Trophoblast cell (in vitro differentiated cells and primary cell): ENCODE results near the gene DLG2.
"Not testable (repeated sequence)": the region's sequence is repeated elsewhere in the genome, so short reads cannot be mapped to it uniquely, and the experiment has no call there.

ENCODE experiments used
- DNase-seq, 2 donors: peaks; one replicate each; pipeline ENCODE4 v3.0.0-alpha.2; 2016
- H2AFZ ChIP-seq: 2 replicates; pipeline ENCODE4 v1.6.1; 2013; ENCODE audit warnings: low read length, moderate library complexity, mild to moderate bottlenecking; ENCODE audit not compliant: insufficient read depth, poor library complexity
- H2AK5ac ChIP-seq: 2 replicates; pipeline ENCODE4 v1.6.1; 2013; ENCODE audit warnings: mild to moderate bottlenecking, low read length
- H2BK120ac ChIP-seq: 2 replicates; pipeline ENCODE4 v1.6.1; 2013; ENCODE audit warnings: low read length, mild to moderate bottlenecking, moderate library complexity; ENCODE audit not compliant: insufficient read depth, poor library complexity
- H2BK12ac ChIP-seq: 2 replicates; pipeline ENCODE4 v1.6.1; 2013; ENCODE audit warnings: mild to moderate bottlenecking, low read length, moderate library complexity
- H2BK5ac ChIP-seq: 2 replicates; pipeline ENCODE4 v1.6.1; 2013; ENCODE audit warnings: low read length, low read depth, moderate library complexity, mild to moderate bottlenecking; ENCODE audit not compliant: poor library complexity
- H3K14ac ChIP-seq: 2 replicates; pipeline ENCODE4 v1.6.1; 2013; ENCODE audit warnings: mild to moderate bottlenecking, low read length
- H3K18ac ChIP-seq: 2 replicates; pipeline ENCODE4 v1.6.1; 2013; ENCODE audit warnings: mild to moderate bottlenecking, low read length
- H3K23ac ChIP-seq: 2 replicates; pipeline ENCODE4 v1.6.1; 2013; ENCODE audit warnings: low read length
- H3K27ac ChIP-seq: 2 replicates; pipeline ENCODE4 v1.5.1; 2013; ENCODE audit warnings: low read depth, mild to moderate bottlenecking, inconsistent platforms, low read length, moderate library complexity
- H3K27me3 ChIP-seq: 2 replicates; pipeline ENCODE4 v1.6.1; 2013; ENCODE audit warnings: inconsistent platforms, mild to moderate bottlenecking, low read length, moderate library complexity; ENCODE audit not compliant: insufficient read depth
- H3K36me3 ChIP-seq, 2 experiments: 1 replicate in 1 of 2; 2 replicates in 1 of 2; pipeline ENCODE4 v1.6.1; 2013; ENCODE audit warnings: low read length in 2 of 2, mild to moderate bottlenecking in 2 of 2, moderate library complexity in 1 of 2; ENCODE audit not compliant: insufficient read depth in 2 of 2, control insufficient read depth in 1 of 2
- H3K4ac ChIP-seq: 2 replicates; pipeline ENCODE4 v1.6.1; 2013; ENCODE audit warnings: low read depth, mild to moderate bottlenecking, low read length, moderate library complexity
- H3K4me1 ChIP-seq, 2 experiments: 1 replicate in 1 of 2; 2 replicates in 1 of 2; pipeline ENCODE4 v1.6.1; 2013; ENCODE audit warnings: low read length in 2 of 2, mild to moderate bottlenecking in 2 of 2, moderate library complexity in 1 of 2; ENCODE audit not compliant: insufficient read depth in 2 of 2, control insufficient read depth in 1 of 2
- H3K4me2 ChIP-seq: 2 replicates; pipeline ENCODE4 v1.6.1; 2013; ENCODE audit warnings: inconsistent platforms, mild to moderate bottlenecking, low read length, moderate library complexity
- H3K4me3 ChIP-seq: 2 replicates; pipeline ENCODE4 v1.5.1; 2013; ENCODE audit warnings: mild to moderate bottlenecking, low read depth, low read length, inconsistent platforms
- H3K79me1 ChIP-seq: one replicate; pipeline ENCODE4 v1.6.1; 2013; ENCODE audit warnings: low read length
- H3K79me2 ChIP-seq: 2 replicates; pipeline ENCODE4 v1.6.1; 2013; ENCODE audit warnings: low read length, mild to moderate bottlenecking; ENCODE audit not compliant: control insufficient read depth, insufficient read depth, poor library complexity
- H3K9ac ChIP-seq: 2 replicates; pipeline ENCODE4 v1.6.1; 2013; ENCODE audit warnings: mild to moderate bottlenecking, low read length
- H3K9me3 ChIP-seq: 2 replicates; pipeline ENCODE4 v1.6.1; 2013; ENCODE audit warnings: low read depth, mild to moderate bottlenecking, control low read depth, inconsistent platforms, low read length; ENCODE audit not compliant: insufficient read depth
- H4K12ac ChIP-seq: 2 replicates; pipeline ENCODE4 v1.6.1; 2013; ENCODE audit warnings: low read depth, mild to moderate bottlenecking, low read length, moderate library complexity
- H4K8ac ChIP-seq: 2 replicates; pipeline ENCODE4 v1.6.1; 2013; ENCODE audit warnings: low read depth, mild to moderate bottlenecking, low read length, moderate library complexity
- H4K91ac ChIP-seq: one replicate; pipeline ENCODE4 v1.6.1; 2013; ENCODE audit warnings: low read depth, mild to moderate bottlenecking, low read length, moderate library complexity
- WGBS: extraction: QIAGEN DNeasy Blood & Tissue Kit; methylation state at CpG from one replicate; pipeline ENCODE4 v1.1.7; 2013; ENCODE audit warnings: missing lambda C conversion rate; ENCODE audit not compliant: insufficient read length, insufficient coverage; ENCODE audit errors: extremely low coverage; 5-methylcytosine and 5-hydroxymethylcytosine counted together

DLG2 gene

DNA sequence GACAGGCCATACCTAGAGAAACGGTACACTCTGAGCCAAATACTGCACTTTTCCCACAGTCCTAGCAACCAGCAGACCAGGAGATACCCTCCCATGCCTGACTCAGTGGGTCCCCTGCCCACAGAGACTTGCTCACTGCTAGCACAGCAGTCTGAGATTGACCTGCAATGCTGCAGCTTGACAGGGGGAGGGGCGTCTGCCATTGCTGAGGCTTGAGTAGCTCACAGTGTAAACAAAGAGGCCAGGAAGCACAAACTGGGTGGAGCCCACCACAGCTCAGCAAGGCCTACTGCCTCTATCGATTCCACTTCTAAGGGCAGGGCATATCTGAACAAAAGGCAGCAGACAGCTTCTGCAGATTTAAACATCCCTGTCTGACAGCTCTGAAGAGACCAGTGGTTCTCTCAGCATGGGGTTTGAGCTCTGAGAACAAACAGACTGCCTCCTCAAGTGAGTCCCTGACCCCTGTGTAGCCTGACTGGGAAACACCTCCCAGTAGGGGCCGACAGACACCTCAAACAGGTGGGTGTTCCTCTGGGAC lies 231.6 kb downstream of the DLG2 start:
- H3K27me3 ChIP-seq, DNase-seq, H2AFZ ChIP-seq, H2AK5ac ChIP-seq, H3K4me2 ChIP-seq, H3K79me1 ChIP-seq, H4K12ac ChIP-seq, H3K79me2 ChIP-seq, H3K9ac ChIP-seq, H3K18ac ChIP-seq, H3K23ac ChIP-seq, H4K8ac ChIP-seq, H3K36me3 ChIP-seq, H3K4me3 ChIP-seq, H3K9me3 ChIP-seq, H2BK5ac ChIP-seq, H3K14ac ChIP-seq, H3K4ac ChIP-seq, H4K91ac ChIP-seq, H2BK12ac ChIP-seq, H2BK120ac ChIP-seq, H3K4me1 ChIP-seq, H3K27ac ChIP-seq: not testable (repeated sequence)
- no CpG with 5 or more reads among the region's 4 CpGs for WGBS

DNA sequence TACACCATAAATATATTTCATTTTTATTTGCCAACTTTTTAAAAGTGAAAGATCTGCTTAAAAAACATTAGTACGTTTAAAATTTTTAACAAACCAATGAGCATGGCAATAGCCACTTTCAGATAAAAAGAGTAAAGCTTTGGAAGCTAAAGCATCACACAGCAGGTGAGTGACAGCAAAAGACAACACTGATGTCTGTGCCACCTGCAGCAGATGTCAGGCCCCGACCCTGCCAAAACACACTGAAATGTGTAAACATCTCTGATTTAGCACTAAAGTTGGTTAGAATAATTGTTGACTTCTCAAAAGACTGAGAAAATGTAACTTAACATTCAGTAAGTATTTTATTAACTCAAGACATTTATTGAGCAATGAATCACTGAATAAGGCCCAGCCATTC lies 232.9 kb downstream of the DLG2 start:
- H2AK5ac ChIP-seq: no peak overlapping the region
- no peaks in the 10 kb centered on the region for H3K27me3 ChIP-seq
- H3K79me2 ChIP-seq: no peaks in the 10 kb centered on the region
- H3K4me1 ChIP-seq: peaks cover 0 to 3% of the 10 kb centered on the region in 2 experiments
- H3K27ac ChIP-seq: no peak overlapping the region
- no peak overlapping the region for H3K4me2 ChIP-seq
- H2BK5ac ChIP-seq: no peak overlapping the region
- H2BK12ac ChIP-seq: no peak overlapping the region
- no peak overlapping the region for H3K9ac ChIP-seq
- H3K4me3 ChIP-seq: no peak overlapping the region
- no peak overlapping the region for H4K91ac ChIP-seq
- no peak overlapping the region for H3K4ac ChIP-seq
- no peak overlapping the region for H3K23ac ChIP-seq
- H4K8ac ChIP-seq: no peak overlapping the region
- no peaks in the 10 kb centered on the region for H3K36me3 ChIP-seq
- H3K14ac ChIP-seq: no peak overlapping the region
- DNase-seq: no peak
- H3K18ac ChIP-seq: no peak overlapping the region
- H3K9me3 ChIP-seq: no peaks in the 10 kb centered on the region
- H2AFZ ChIP-seq: no peak overlapping the region
- H3K79me1 ChIP-seq: no peaks in the 10 kb centered on the region
- WGBS: no CpG with 5 or more reads among the region's 2 CpGs
- no peak overlapping the region for H2BK120ac ChIP-seq
- no peak overlapping the region for H4K12ac ChIP-seq

DNA sequence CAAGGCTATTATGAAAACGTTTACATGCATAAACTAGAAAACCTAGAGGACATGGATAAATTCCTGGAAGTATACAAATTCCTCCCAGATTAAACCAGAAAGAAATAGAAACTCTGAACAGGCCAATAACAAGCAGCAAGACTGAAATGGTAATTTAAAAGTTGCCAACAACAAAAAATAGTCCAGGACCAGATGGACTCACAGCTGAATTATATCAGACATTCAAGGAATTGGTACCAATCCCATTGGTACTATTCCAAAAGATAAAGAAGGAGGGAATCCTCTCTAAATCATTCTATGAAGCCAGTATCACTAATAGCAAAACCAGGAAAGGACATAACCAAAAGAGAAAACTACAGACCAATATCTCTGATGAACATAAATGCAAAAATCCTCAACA lies 236.0 kb downstream of the DLG2 start:
- Histone ChIP-seq H3K4ac (no peak overlapping the region), H2BK5ac (no peak overlapping the region), H3K27ac (no peak overlapping the region), H4K12ac (no peak overlapping the region), H3K14ac (no peak overlapping the region), H2AFZ (no peak overlapping the region), H2BK12ac (no peak overlapping the region), H4K91ac (no peak overlapping the region), H3K79me2 (no peaks in the 10 kb centered on the region), H3K23ac (no peak overlapping the region), H3K9me3 (no peaks in the 10 kb centered on the region), H3K36me3 (no peaks in the 10 kb centered on the region), H3K4me1 (peaks cover 0 to 3% of the 10 kb centered on the region in 2 experiments), H3K27me3 (no peaks in the 10 kb centered on the region), H3K4me2 (no peak overlapping the region), H2BK120ac (no peak overlapping the region), H3K18ac (no peak overlapping the region), H3K9ac (no peak overlapping the region), H2AK5ac (no peak overlapping the region), H3K79me1 (no peaks in the 10 kb centered on the region), H4K8ac (no peak overlapping the region), H3K4me3 (no peak overlapping the region)
- no peak for DNase-seq
- WGBS: no CpG with 5 or more reads among the region's 1 CpG

DNA sequence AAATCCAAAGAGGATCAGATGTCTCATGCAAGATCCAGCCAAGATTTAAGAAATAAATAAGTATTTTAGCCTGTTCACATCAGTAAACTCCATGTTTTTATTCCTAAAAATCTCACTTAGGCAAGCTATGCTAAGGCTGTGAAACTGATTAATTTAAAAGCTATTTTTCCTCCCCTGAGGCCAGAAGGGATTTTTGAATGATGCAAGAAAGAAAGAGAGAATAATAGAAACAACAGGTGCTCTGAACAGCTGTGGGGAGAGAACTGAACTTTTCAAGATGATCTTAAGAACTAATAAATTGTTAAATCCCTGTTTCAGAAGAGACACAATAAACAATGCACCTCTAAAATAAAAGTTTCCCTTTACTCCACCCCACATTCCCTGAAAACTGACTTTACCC lies 241.6 kb downstream of the DLG2 start:
- Histone ChIP-seq H3K4me3 (no peak overlapping the region), H3K4ac (no peak overlapping the region), H3K79me1 (no peaks in the 10 kb centered on the region), H3K14ac (no peak overlapping the region), H4K91ac (no peak overlapping the region), H3K79me2 (no peaks in the 10 kb centered on the region), H3K9me3 (no peaks in the 10 kb centered on the region), H3K4me1 (no peaks in the 10 kb centered on the region), H3K23ac (no peak overlapping the region), H2AK5ac (no peak overlapping the region), H2BK120ac (no peak overlapping the region), H2AFZ (no peak overlapping the region), H3K4me2 (no peak overlapping the region), H3K36me3 (no peaks in the 10 kb centered on the region), H3K18ac (no peak overlapping the region), H4K8ac (no peak overlapping the region), H2BK12ac (no peak overlapping the region), H4K12ac (no peak overlapping the region), H2BK5ac (no peak overlapping the region), H3K9ac (no peak overlapping the region), H3K27ac (no peak overlapping the region), H3K27me3 (no peaks in the 10 kb centered on the region)
- DNase-seq: peak in 1 of 2 donors; percentile 74
